SH-SY5Y (cell line): ENCODE data around the gene TMED1.

ENCODE experiments used
- GATA2 ChIP-seq: IDR thresholded peaks from 2 replicates; pipeline ENCODE4 v1.6.1; 2011; ENCODE audit warnings: mild to moderate bottlenecking, low read depth, low read length
- GATA3 ChIP-seq: IDR thresholded peaks from 2 replicates; pipeline ENCODE4 v1.6.1; 2011; ENCODE audit warnings: low read depth, mild to moderate bottlenecking, low read length, moderate library complexity

DNA sequence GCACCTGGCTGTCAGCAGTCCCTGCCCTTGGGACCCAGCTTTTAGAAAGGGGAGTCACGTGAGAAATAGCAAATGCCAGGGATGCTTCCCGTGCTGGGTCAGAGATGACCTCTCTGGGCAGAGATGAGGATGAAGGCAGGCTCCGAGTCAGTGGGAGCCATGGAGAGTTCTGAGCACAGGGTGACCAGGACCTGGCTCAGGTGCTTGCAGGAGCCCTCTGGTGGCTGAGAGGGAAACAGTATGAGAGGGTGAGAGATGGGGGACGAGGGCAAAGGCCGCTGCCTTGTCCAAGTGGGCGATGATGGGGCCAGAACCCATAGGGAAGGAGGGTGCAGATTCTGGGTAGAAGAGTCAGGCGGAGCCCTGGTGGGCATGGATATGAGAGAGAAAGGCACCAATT is 15.8 kb downstream of the TMED1 start:
- no peak for TF ChIP-seq GATA3
- TF ChIP-seq GATA2 = no peak
